Astrocyte of the hippocampus (primary cell): ENCODE results near the gene CXCL5.
A peak's percentile ranks its signal among the peaks of the same experiment; 100 is the strongest.

Experiments
- DNase-seq: peaks from one replicate; pipeline ENCODE4 v3.0.0; 2011; ENCODE audit warnings: low read depth, low spot score

The CXCL5 gene

DNA sequence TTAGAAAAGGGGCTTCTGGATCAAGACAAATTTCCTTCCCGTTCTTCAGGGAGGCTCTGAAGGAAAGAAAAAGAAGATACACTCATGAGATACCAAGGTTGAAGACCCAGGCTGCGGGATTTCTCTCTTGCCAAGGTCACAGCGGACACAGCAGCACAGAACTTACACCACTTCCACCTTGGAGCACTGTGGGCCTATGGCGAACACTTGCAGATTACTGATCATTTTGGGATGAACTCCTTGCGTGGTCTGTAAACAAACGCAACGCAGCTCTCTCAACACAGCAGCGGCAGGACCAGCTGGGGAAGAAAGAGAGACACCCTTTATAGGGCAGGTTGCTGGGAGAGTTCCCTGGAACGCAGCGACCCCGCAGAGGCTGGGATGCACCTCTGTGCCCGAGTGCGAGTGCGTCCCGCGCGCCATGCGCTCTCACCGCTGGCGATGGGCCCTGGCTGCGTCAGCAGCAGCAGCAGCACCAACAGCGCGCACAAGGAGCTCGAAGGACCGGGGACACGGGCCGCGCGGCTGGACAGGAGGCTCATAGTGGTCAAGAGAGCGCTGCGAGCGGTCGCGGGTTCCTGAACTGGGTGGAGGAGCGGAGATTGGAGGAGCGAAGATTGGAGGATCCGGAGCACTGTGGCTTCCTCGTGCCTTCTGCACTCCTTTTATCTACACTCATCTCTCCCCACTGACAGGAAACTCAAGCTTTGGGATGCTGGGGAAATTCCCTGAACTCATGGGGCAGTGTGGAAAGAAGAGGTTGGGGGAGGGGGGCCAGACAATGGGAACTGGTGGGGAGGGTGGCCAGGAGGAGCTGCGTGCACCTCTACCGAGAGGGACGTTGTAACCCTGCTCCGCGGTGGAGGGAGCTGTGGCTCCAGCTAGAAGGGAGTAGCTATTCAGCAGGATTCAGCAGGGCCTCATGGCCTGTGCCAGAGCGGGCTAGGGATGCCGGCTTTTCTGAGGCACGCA, at the start of gene CXCL5:
Gene CXCL5 (minus strand): TSS at position 638 of the 972 bp plus-strand sequence. CDS start 96 bp downstream, at position 542.
- peak; percentile 67 for DNase-seq

- no peak for DNase-seq
Measured at GRCh38 chr4:74047152-74047551, 48.7 kb upstream of the CXCL5 start.

DNA sequence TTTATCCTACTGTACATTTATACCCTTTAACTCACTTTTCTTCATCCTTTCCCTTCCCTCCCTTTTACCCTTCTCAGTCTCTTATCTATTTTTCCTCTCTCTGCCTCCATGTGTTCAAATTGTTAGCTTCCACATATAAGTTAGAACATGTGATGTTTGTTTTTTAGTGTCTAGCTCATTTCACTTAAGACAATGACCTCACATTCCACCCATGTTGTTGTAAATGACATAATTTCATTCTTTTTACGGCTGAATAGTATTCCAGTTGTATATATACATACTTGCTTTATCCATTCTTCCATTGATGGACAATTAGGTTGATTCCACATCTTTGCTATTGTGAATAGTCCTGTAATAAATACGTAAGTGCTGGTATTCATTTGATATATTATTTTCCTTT, 47.3 kb upstream of the CXCL5 start:
- no peak for DNase-seq

- no peak for DNase-seq
Measured at GRCh38 chr4:74045247-74045646, 46.8 kb upstream of the CXCL5 start.

DNA sequence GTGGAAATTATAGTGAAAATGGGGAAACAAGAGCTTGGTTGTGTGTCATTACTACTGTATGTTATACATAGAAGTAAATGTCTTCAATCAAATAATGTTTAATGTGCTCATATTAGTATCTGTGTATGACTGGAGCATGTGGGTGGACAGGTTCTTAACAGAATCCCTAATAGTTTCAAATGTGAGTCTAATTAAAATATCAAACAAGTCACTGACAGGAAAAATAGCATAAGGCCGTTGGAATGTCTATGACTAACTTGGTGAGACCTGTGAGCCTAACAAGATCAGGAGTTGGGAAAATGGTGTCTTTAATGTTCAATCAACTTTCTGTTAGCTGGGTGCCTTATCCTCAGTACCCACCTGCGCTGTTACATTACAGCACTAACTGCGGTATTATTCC, 46.2 kb upstream of the CXCL5 start:
- DNase-seq = peak; percentile 29

DNA sequence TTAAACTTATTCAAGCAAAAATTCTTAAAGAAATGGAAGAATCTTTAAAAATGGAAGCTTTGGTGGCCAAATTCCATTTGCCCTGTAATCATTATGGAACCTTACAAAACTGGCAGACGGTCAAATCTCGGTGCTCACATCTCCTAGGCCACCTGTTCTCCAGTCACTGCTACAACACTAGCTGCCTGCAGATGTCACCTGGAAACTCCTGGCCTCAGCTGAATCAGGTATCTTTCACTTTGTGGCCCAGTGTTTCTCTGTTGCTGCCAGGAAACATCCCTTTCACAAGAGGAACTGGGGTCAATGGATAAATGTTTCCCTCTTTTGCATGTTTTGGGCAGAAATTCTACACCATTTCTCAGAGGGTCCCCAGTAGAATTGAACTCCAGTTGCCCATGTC, 44.2 kb upstream of the CXCL5 start:
- no peak for DNase-seq

DNA sequence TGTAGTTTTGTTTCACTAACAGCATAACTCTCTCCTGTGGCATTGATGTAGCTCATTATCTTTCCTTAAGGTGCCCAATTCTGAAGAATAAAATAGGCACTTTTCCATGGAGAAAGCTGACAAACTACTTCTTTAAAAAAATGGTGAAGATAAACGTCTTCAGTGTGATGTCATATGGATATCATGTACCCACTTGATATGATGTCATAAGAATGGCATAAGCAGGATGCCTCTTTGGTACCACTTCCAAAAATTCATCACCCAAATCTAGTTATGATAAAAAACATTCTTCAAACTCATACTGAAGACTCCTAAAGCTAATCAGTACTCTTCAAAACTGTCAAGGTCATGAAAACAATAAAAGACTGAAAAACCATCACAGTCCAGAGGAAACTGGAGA, 42.9 kb upstream of the CXCL5 start:
- no peak for DNase-seq

GRCh38 chr4:74039315-74039763, 40.9 kb upstream of the CXCL5 start:
- DNase-seq = no peak

GRCh38 chr4:74038425-74039314, 40.2 kb upstream of the CXCL5 start, which contains the start of gene CXCL3:
Gene CXCL3, minus strand, starts transcription at chr4:74038689. Its CDS starts 78 bp downstream, at chr4:74038611.
- peak; percentile 81 for DNase-seq

GRCh38 chr4:74038086-74038424, 39.6 kb upstream of the CXCL5 start:
- peak; percentile 33 for DNase-seq

GRCh38 chr4:74037076-74037955, 38.8 kb upstream of the CXCL5 start:
- no peak for DNase-seq

DNA sequence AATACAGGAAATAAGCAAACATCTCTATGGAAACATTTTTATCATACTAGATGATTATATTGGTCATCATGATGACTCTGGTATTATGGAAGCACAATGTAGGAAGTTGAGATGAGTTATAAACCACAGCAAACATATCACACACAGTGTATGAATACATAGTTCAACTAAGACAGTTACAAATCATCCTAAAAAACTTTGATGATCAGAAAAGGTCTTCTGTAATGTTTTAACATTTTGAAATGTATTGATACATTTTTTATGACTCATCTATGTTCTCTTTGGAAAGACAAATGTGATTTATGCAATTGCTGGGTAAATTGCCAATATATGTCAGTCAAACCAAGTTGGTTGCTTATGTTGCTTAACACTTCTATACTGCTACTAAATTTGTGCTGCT, 35.3 kb upstream of the CXCL5 start:
- no peak for DNase-seq

GRCh38 chr4:74032064-74032463, 33.6 kb upstream of the CXCL5 start:
- no peak for DNase-seq

DNA sequence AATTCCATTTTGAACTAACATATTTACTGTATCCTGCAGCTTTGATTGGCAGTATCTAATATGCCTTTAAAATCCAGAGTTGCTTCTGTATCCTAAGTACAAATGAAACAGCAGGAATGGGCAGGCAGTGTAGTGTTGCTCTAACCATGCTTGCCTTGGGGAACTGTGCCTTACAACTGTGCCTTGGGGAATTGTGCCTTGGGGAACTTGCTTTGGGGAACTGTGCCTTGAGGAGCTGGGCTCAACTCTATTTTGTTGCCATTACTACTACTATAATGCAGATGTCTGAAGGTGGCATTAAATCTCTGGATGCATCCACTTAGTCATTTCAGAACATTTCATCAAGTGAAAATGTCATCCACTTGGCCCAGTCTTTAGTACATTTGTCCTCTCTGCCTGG, 33.1 kb upstream of the CXCL5 start:
- DNase-seq = no peak

- no peak for DNase-seq
Measured at GRCh38 chr4:74030285-74030684, 31.8 kb upstream of the CXCL5 start.

- DNase-seq = no peak
Measured at GRCh38 chr4:74028504-74028903, 30.0 kb upstream of the CXCL5 start.

GRCh38 chr4:74023709-74024108, 25.2 kb upstream of the CXCL5 start:
- no peak for DNase-seq

- no peak for DNase-seq
Measured at GRCh38 chr4:74021601-74022000, 23.1 kb upstream of the CXCL5 start.

- DNase-seq = no peak
Measured at GRCh38 chr4:74018771-74019170, 20.3 kb upstream of the CXCL5 start.

- DNase-seq = no peak
Measured at GRCh38 chr4:74018116-74018515, 19.6 kb upstream of the CXCL5 start.

DNA sequence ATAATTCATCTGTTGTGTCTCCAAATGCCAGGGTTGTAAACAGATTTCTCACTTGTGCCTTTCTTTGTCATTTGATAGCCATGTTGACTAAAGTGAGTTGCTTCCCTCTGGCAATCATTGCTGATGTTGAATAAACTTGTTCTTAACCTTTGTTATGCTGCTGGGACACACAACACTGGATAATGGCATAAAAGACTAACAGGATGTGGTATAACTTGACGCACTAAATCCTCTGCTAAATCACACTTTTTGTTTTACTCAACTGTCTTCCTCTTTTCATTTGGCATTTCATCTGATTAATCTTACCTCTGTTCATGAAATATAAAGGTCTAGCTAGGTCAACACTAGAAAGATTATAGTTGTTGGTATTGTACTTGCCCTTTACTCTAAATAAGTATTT, 17.6 kb upstream of the CXCL5 start:
- DNase-seq = no peak
